HepG2 (cell line): ENCODE measurements around the gene CIROP. TPM values are rescaled to one million over a fixed set of nuclear protein-coding genes. Genes with fewer than 3 reads are reported as not detected.

Source experiments
- DDIT3 ChIP-seq: sonication (generic); formaldehyde crosslinking; IDR thresholded peaks from 2 replicates; pipeline ENCODE4 v1.4.0; 2020; ENCODE audit warnings: mild to moderate bottlenecking, missing genetic modification reagents
- HMGA1 ChIP-seq: sonication (generic); formaldehyde crosslinking; conservative IDR thresholded peaks from 2 replicates; pipeline ENCODE4 v1.4.0; 2020; ENCODE audit warnings: missing genetic modification reagents
- KDM5A ChIP-seq: fragments of 200-600 bp; sonication (generic); IDR thresholded peaks from 2 replicates; pipeline ENCODE4 v1.7.0; 2018; ENCODE audit warnings: antibody characterized with exemption, mild to moderate bottlenecking, low read length, borderline replicate concordance
- MTF1 ChIP-seq: sonication (generic); formaldehyde crosslinking; IDR thresholded peaks from 2 replicates; pipeline ENCODE4 v1.5.0; 2020; ENCODE audit warnings: missing genetic modification reagents
- MXD4 ChIP-seq: IDR thresholded peaks from 2 replicates; pipeline ENCODE4 v1.6.1; 2016; ENCODE audit warnings: mild to moderate bottlenecking, missing biosample characterization, missing genetic modification reagents
- NCOA2 ChIP-seq: sonication (generic); formaldehyde crosslinking; IDR thresholded peaks from 2 replicates; pipeline ENCODE4 v1.8.0; 2022; ENCODE audit warnings: inconsistent platforms
- PHF20 ChIP-seq: sonication (generic); formaldehyde crosslinking; IDR thresholded peaks from 2 replicates; pipeline ENCODE4 v1.5.0; 2020; ENCODE audit warnings: mild to moderate bottlenecking, missing genetic modification reagents
- POGK ChIP-seq: sonication (generic); formaldehyde crosslinking; conservative IDR thresholded peaks from 2 replicates; pipeline ENCODE4 v1.8.0; 2022; ENCODE audit warnings: mild to moderate bottlenecking, moderate library complexity, missing genetic modification reagents
- RFXANK ChIP-seq: IDR thresholded peaks from 2 replicates; pipeline ENCODE4 v1.6.1; 2016
- RXRB ChIP-seq: IDR thresholded peaks from 2 replicates; pipeline ENCODE4 v1.6.1; 2016; ENCODE audit warnings: borderline replicate concordance, missing genetic modification reagents, missing compliant biosample characterization
- ZBTB49 ChIP-seq: sonication (generic); formaldehyde crosslinking; IDR thresholded peaks from 2 replicates; pipeline ENCODE4 v1.4.0; 2020; ENCODE audit warnings: missing genetic modification reagents, borderline replicate concordance
- ZKSCAN5 ChIP-seq: sonication (generic); formaldehyde crosslinking; IDR thresholded peaks from 2 replicates; pipeline ENCODE4 v1.5.1; 2020; ENCODE audit warnings: mild to moderate bottlenecking, missing genetic modification reagents
- ZNF414 ChIP-seq: sonication (generic); formaldehyde crosslinking; IDR thresholded peaks from 2 replicates; pipeline ENCODE4 v1.5.0; 2020; ENCODE audit warnings: missing genetic modification reagents
- ZNF451 ChIP-seq: sonication (generic); formaldehyde crosslinking; IDR thresholded peaks from 2 replicates; pipeline ENCODE4 v1.5.0; 2020; ENCODE audit warnings: mild to moderate bottlenecking, missing genetic modification reagents
- ZNF549 ChIP-seq: sonication (generic); formaldehyde crosslinking; IDR thresholded peaks from 2 replicates; pipeline ENCODE4 v1.5.0; 2020; ENCODE audit warnings: missing genetic modification reagents
- ZNF558 ChIP-seq: sonication (generic); formaldehyde crosslinking; IDR thresholded peaks from 2 replicates; pipeline ENCODE4 v1.9.0; 2022; ENCODE audit warnings: mild to moderate bottlenecking, missing genetic modification reagents, borderline replicate concordance
- ZNF615 ChIP-seq: sonication (generic); formaldehyde crosslinking; IDR thresholded peaks from 2 replicates; pipeline ENCODE4 v1.5.0; 2020; ENCODE audit warnings: mild to moderate bottlenecking, missing genetic modification reagents, borderline replicate concordance
- ZNF639 ChIP-seq: conservative IDR thresholded peaks from 2 replicates; pipeline ENCODE4 v1.6.1; 2018; ENCODE audit warnings: missing genetic modification reagents
- ZNF776 ChIP-seq: sonication (generic); formaldehyde crosslinking; IDR thresholded peaks from 2 replicates; pipeline ENCODE4 v1.4.0; 2020; ENCODE audit warnings: mild to moderate bottlenecking, missing genetic modification reagents
- ZSCAN20 ChIP-seq: sonication (generic); formaldehyde crosslinking; IDR thresholded peaks from 2 replicates; pipeline ENCODE4 v1.4.0; 2020; ENCODE audit warnings: missing genetic modification reagents, mild to moderate bottlenecking, borderline replicate concordance
- ZSCAN25 ChIP-seq: sonication (generic); formaldehyde crosslinking; IDR thresholded peaks from 2 replicates; pipeline ENCODE4 v1.8.0; 2022; ENCODE audit warnings: mild to moderate bottlenecking, missing genetic modification reagents
- polyA plus RNA-seq, 8 experiments: library from polyadenylated mRNA; depleted of rRNA in 3 of 8; stranded (reverse) in 7 of 8; unstranded in 1 of 8; fragments of >200 nt; fragmentation: Illumina TruSeq in 4 of 8; extraction: Trizol in 4 of 8; gene quantifications; 2 replicates each; pipeline versions ENCODE4 v1.2.1 to v1.2.3, GENCODE V29; 2011 to 2016; ENCODE audit warnings: low read depth in 4 of 8, missing spikeins in 1 of 8, mixed read lengths in 1 of 8; ENCODE audit not compliant: insufficient read depth in 1 of 8
- total RNA-seq, 5 experiments: library from RNA; depleted of rRNA; stranded (reverse); fragments of >200 nt; fragmentation: Illumina TruSeq; extraction: Trizol; gene quantifications; 2 replicates each; pipeline ENCODE4 v1.2.3, GENCODE V29; 2016; ENCODE audit warnings: low read depth in 1 of 5

Gene CIROP
- total and polyA plus RNA-seq, 2 of the 13 experiments (the other 11 are each of a cell fraction or from before 2014, with no cell fraction given), result 0.07 TPM; not detected in 1

GRCh38 chr14:23067847-23068788, 36.7 kb downstream of the CIROP start (continued):
- TF ChIP-seq PHF20 (CRISPR knock-in tag) (no peak), ZNF615 (0 out of 2 replicates have a peak, but pooled peaks have one; percentile 15), RXRB (CRISPR knock-in tag) (no peak), ZNF639 (CRISPR knock-in tag) (no peak), ZSCAN20 (no peak), HMGA1 (CRISPR knock-in tag) (no peak), MTF1 (CRISPR knock-in tag) (no peak), MXD4 (no peak), ZNF776 (no peak), NCOA2 (CRISPR knock-in tag) (no peak), KDM5A (no peak), ZBTB49 (no peak), ZNF414 (CRISPR knock-in tag) (no peak), ZKSCAN5 (no peak), ZNF451 (CRISPR knock-in tag) (no peak), RFXANK (no peak), ZNF549 (CRISPR knock-in tag) (no peak), ZSCAN25 (CRISPR knock-in tag) (no peak), DDIT3 (no peak), POGK (no peak), ZNF558 (CRISPR knock-in tag) (no peak)
